ENCODE data around the gene MTARC1. TPM values are rescaled to one million over a fixed set of nuclear protein-coding genes. Genes with fewer than 3 reads are reported as not detected.

MTARC1 gene
- total RNA-seq, 2 donors from 2014 or later: 5.2 to 71.5 TPM

DNA sequence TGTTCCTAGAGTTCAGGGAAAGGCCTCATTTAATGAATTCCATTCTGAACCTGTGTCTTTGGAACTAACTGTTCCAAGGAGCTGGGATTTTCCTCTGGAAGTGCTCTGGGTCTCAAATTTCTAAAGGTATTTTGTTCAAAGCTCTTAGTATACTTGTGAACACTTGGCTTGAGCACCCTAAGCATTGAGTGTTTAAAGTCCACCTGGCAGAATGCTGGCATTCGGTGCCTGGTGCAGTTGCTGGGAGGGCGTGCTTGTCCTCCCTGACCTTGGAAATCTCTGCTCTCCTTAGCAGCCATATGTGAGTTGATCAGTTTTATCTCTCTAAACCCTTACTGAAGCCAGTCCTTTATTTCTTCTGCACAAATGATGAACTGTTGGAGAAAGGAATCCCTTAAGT lies 35.6 kb upstream of the MTARC1 start:
- no peak for ATAC-seq
- TF ChIP-seq, protein P1, sequence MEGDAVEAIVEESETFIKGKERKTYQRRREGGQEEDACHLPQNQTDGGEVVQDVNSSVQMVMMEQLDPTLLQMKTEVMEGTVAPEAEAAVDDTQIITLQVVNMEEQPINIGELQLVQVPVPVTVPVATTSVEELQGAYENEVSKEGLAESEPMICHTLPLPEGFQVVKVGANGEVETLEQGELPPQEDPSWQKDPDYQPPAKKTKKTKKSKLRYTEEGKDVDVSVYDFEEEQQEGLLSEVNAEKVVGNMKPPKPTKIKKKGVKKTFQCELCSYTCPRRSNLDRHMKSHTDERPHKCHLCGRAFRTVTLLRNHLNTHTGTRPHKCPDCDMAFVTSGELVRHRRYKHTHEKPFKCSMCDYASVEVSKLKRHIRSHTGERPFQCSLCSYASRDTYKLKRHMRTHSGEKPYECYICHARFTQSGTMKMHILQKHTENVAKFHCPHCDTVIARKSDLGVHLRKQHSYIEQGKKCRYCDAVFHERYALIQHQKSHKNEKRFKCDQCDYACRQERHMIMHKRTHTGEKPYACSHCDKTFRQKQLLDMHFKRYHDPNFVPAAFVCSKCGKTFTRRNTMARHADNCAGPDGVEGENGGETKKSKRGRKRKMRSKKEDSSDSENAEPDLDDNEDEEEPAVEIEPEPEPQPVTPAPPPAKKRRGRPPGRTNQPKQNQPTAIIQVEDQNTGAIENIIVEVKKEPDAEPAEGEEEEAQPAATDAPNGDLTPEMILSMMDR (IDR thresholded peaks at IDR 0.05): no peak
- no peak for TF ChIP-seq POLR2A (IDR thresholded peaks at IDR 0.05)
- H3K27me3 ChIP-seq: no peaks in the 10 kb centered on the region
- H3K27ac ChIP-seq: peak overlapping the region in 3 of 4 donors; percentile 48 to 95 (median 88)
- peak; percentile 37 to 68 (median 47) for DNase-seq
- H3K36me3 ChIP-seq (replicated peaks in 1 of 2; ENCODE audit: insufficient read depth in 1 of 2, low read depth in 2 of 2): peaks cover 6 to 7% of the 10 kb centered on the region in 2 donors
- intact Hi-C loops (cut with DNase I): no loop called here
- H3K4me3 ChIP-seq: no peak overlapping the region
- 6 to 33% methylated on average over 2 of the region's 2 CpGs for WGBS, 2 donors
- H3K9me3 ChIP-seq: no peaks in the 10 kb centered on the region
- peaks cover 49% of the 10 kb centered on the region for H3K4me1 ChIP-seq

DNA sequence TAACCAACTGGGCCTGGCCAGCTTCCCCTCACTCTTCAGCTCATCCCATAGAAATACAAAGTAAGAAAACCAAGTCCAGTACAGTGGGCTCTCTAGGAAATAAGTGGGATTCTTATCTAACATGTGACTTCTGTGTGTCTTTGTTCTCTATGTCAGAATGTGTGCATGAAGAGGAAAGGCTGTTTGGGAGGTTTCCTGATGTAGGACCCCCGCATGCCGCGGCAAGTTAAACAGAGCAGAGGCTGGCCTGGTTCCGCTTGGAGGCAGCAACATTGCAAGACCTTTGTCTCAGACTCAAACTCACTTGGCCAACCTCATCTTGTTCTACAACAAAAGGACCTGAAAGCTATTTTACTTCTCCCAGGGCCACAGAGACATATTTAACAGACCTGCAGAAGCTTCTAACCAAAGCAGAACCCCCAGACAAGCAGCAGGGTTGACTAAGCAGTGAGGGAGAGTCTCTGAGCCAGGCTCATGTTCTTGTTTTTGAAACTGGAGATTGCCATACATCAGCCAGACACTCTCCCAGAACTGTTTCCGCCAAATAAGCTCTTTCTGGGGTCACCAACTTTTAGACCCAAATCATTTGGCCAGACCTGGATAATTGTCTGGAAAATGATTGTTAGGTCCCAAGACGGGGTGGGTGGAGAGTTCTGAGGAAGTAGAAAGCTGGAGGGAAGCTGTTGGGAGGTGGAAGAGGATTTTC lies 32.3 kb upstream of the MTARC1 start:
- intact Hi-C loops (cut with DNase I): no loop called here
- Histone ChIP-seq H3K27ac (no peak overlapping the region), H3K36me3 (replicated peaks in 1 of 2; ENCODE audit: insufficient read depth in 1 of 2, low read depth in 2 of 2) (peaks cover 6 to 11% of the 10 kb centered on the region in 2 donors), H3K4me3 (no peak overlapping the region), H3K9me3 (no peaks in the 10 kb centered on the region), H3K27me3 (no peaks in the 10 kb centered on the region), H3K4me1 (peaks cover 32% of the 10 kb centered on the region)
- DNase-seq (no peak), ATAC-seq (no peak)
- WGBS, 2 donors: 94 to 97% methylated on average over 6 of the region's 6 CpGs
- no peak for TF ChIP-seq POLR2A (IDR thresholded peaks at IDR 0.05)
- TF ChIP-seq, protein P1 (IDR thresholded peaks at IDR 0.05): no peak

DNA sequence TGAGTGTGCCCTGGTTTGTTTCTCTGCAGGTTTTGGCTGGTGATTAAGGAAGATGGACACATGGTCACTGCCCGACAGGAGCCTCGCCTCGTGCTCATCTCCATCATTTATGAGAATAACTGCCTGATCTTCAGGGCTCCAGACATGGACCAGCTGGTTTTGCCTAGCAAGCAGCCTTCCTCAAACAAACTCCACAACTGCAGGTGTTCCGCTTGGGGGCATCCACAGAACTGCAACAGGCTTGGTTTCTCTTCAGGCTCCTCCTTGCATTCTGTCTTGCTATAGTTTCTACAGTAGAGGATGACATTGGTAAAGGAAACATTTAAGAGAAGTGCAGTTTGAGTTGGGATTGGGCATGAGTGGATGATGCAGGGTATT lies 31.8 kb upstream of the MTARC1 start:
- ATAC-seq: no peak

DNA sequence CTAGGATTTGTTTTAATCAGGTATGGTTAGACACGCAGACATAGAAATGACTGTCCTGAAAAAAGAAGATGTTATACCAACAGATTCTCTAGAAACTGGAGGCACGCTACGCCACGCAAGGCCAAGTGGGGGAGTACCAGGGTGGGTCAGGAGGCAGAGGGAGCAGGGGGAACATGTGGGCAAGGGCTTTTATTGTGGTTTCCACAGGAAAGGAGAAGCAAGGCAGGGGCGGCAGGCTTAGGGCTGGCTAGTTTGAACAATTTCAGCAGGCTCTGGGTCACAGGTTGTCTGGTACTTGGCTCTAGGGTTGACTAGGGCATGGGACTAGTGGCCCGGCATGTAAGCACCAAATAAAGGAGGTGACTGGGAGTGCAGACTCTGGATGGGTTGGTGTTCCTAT lies 31.4 kb upstream of the MTARC1 start:
- DNase-seq (no peak), ATAC-seq (no peak)
- TF ChIP-seq, protein P1 (IDR thresholded peaks at IDR 0.05): no peak
- no peak for TF ChIP-seq POLR2A (IDR thresholded peaks at IDR 0.05)
- peaks cover 22% of the 10 kb centered on the region for H3K4me1 ChIP-seq
- no peak overlapping the region for H3K27ac ChIP-seq
- no peak overlapping the region for H3K4me3 ChIP-seq
- peaks cover 6 to 11% of the 10 kb centered on the region in 2 donors for H3K36me3 ChIP-seq (replicated peaks in 1 of 2; ENCODE audit: insufficient read depth in 1 of 2, low read depth in 2 of 2)
- 84 to 93% methylated on average over 6 of the region's 6 CpGs for WGBS, 2 donors
- intact Hi-C loops (cut with DNase I): no loop called here
- no peaks in the 10 kb centered on the region for H3K27me3 ChIP-seq
- no peaks in the 10 kb centered on the region for H3K9me3 ChIP-seq

More for the DNA sequence above, 31.8 kb upstream of the MTARC1 start:
- no peaks in the 10 kb centered on the region for H3K9me3 ChIP-seq
- H3K27me3 ChIP-seq: no peaks in the 10 kb centered on the region
- peaks cover 26% of the 10 kb centered on the region for H3K4me1 ChIP-seq
- 93 to 94% methylated on average over 4 of the region's 4 CpGs for WGBS, 2 donors
- no peak for DNase-seq
- TF ChIP-seq, protein P1 (IDR thresholded peaks at IDR 0.05): no peak
- TF ChIP-seq POLR2A (IDR thresholded peaks at IDR 0.05): no peak
- peaks cover 6 to 11% of the 10 kb centered on the region in 2 donors for H3K36me3 ChIP-seq (replicated peaks in 1 of 2; ENCODE audit: insufficient read depth in 1 of 2, low read depth in 2 of 2)
- H3K4me3 ChIP-seq: no peak overlapping the region
- H3K27ac ChIP-seq: no peak overlapping the region
- intact Hi-C loops (cut with DNase I): no loop called here

DNA sequence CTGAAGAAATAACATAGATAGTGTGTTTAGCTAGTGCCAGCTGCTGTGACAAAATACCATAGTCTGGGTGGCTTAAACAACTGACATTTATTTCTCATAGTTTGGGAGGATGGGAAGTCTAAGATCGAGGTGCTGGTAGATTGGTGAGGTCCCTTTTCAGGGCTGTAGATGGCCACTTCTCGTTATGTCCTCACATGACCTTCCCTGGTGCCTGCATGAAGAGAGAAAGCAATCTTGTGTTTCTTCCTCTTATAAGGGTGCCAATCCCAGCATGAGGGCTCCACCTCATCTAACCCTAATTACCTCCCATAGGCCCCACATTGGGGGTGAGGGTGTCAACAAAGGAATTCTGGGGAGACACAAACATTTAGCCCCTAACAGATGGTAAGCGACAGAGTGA lies 29.3 kb upstream of the MTARC1 start:
- TF ChIP-seq, protein P1 (IDR thresholded peaks at IDR 0.05): no peak
- no peak for TF ChIP-seq POLR2A (IDR thresholded peaks at IDR 0.05)
- peaks cover 6 to 11% of the 10 kb centered on the region in 2 donors for H3K36me3 ChIP-seq (replicated peaks in 1 of 2; ENCODE audit: insufficient read depth in 1 of 2, low read depth in 2 of 2)
- no peaks in the 10 kb centered on the region for H3K9me3 ChIP-seq
- ATAC-seq (no peak), DNase-seq (no peak)
- WGBS, 2 donors: 89 to 100% methylated on average over 3 of the region's 3 CpGs
- no peak overlapping the region for H3K4me3 ChIP-seq
- intact Hi-C loops (cut with DNase I): no loop called here
- H3K27ac ChIP-seq: no peak overlapping the region
- H3K4me1 ChIP-seq: peaks cover 18% of the 10 kb centered on the region
- no peaks in the 10 kb centered on the region for H3K27me3 ChIP-seq
